ACC112 (cell line): ENCODE data around the gene NAA10.
A peak's percentile ranks its signal among the peaks of the same experiment; 100 is the strongest.

Experiments used
- H2AFZ ChIP-seq: fragments of 200-600 bp; sonication (generic); one replicate; pipeline ENCODE4 v1.6.0; 2017; ENCODE audit warnings: antibody characterized with exemption, low read length; ENCODE audit not compliant: unreplicated experiment
- H3K27ac ChIP-seq: fragments of 200-600 bp; sonication (generic); 2 replicates; pipeline ENCODE4 v1.5.1; 2014; ENCODE audit warnings: low read depth, mild to moderate bottlenecking, antibody characterized with exemption, low read length, moderate library complexity
- H3K27me3 ChIP-seq: fragments of 200-600 bp; sonication (generic); 2 replicates; pipeline ENCODE4 v1.6.1; 2014; ENCODE audit warnings: mild to moderate bottlenecking, antibody characterized with exemption, low read length, moderate library complexity, mixed read lengths; ENCODE audit not compliant: insufficient read depth
- H3K36me3 ChIP-seq: fragments of 200-600 bp; sonication (generic); 2 replicates; pipeline ENCODE4 v1.6.1; 2016; ENCODE audit warnings: mild to moderate bottlenecking, antibody characterized with exemption, low read length, moderate library complexity, mixed read lengths; ENCODE audit not compliant: insufficient read depth
- H3K4me1 ChIP-seq: fragments of 200-600 bp; sonication (generic); one replicate; pipeline ENCODE4 v1.6.1; 2016; ENCODE audit warnings: low read length, mixed read lengths; ENCODE audit not compliant: insufficient read depth, unreplicated experiment, control insufficient read depth
- H3K4me3 ChIP-seq: fragments of 200-600 bp; sonication (generic); 2 replicates; pipeline ENCODE4 v1.5.1; 2014; ENCODE audit warnings: mild to moderate bottlenecking, low read depth, low read length
- H3K79me2 ChIP-seq: fragments of 200-600 bp; sonication (generic); one replicate; pipeline ENCODE4 v1.6.0; 2016; ENCODE audit warnings: low read length; ENCODE audit not compliant: control insufficient read depth, unreplicated experiment, insufficient read depth

Gene NAA10

GRCh38 chrX:153934148-153934761 is 582 bp downstream of the NAA10 start:
- Histone ChIP-seq H3K79me2 (peaks cover 16% of the 10 kb centered on the region), H3K4me1 (peaks cover 3% of the 10 kb centered on the region), H3K27ac (peak overlapping the region; percentile 19; the same call in 1 of the 2 replicates), H3K4me3 (peak overlapping the region; percentile 90), H2AFZ (no peak overlapping the region), H3K36me3 (no peaks in the 10 kb centered on the region), H3K27me3 (no peaks in the 10 kb centered on the region)

- H3K79me2 ChIP-seq = peaks cover 16% of the 10 kb centered on the region
- H3K27ac ChIP-seq = peak overlapping the region; percentile 19; the same call in 1 of the 2 replicates
- no peak overlapping the region for H2AFZ ChIP-seq
- H3K36me3 ChIP-seq = no peaks in the 10 kb centered on the region
- peak overlapping the region; percentile 90 for H3K4me3 ChIP-seq
- H3K4me1 ChIP-seq = peaks cover 3% of the 10 kb centered on the region
- no peaks in the 10 kb centered on the region for H3K27me3 ChIP-seq
Measured at GRCh38 chrX:153933748-153934147, 1.1 kb downstream of the NAA10 start.

DNA sequence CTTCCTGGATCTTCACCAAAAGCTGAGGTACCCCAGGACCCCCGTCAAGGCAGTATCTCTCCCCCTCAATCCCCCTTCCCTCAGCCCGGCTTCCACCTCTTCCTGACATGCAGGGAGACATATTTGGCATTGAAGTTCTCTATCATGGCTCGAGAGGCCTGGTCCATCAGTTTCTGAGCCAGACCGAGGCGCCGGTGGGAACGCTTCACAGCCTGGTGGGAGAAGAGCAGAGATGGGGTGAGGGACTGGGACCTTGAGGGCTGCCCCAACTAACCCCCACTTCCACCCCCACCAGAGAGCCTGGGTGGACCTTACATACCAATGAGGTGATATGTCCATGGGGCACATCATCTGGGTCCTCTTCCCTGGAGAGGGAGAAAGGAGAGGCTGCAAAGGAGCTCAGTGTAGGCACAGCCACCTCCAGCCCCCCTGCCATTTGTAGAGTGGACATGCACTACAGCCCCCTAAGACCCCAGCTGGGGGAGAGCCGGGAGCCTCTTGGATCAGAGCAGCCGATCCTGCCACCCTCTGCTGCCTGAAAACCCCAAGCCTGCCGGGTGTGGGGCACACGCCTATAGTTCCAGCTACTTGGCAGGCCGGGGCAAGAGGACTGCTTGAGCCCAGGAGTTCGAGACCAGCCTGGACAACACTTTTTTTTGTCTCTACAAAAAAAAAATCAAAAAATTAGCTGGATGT is 2.5 kb downstream of the NAA10 start:
- no peaks in the 10 kb centered on the region for H3K27me3 ChIP-seq
- peaks cover 3% of the 10 kb centered on the region for H3K4me1 ChIP-seq
- no peak overlapping the region for H2AFZ ChIP-seq
- H3K27ac ChIP-seq = no peak overlapping the region
- peaks cover 16% of the 10 kb centered on the region for H3K79me2 ChIP-seq
- H3K36me3 ChIP-seq = no peaks in the 10 kb centered on the region
- no peak overlapping the region for H3K4me3 ChIP-seq

GRCh38 chrX:153931748-153932147 is 3.1 kb downstream of the NAA10 start:
- peaks cover 16% of the 10 kb centered on the region for H3K79me2 ChIP-seq
- H3K36me3 ChIP-seq = no peaks in the 10 kb centered on the region
- H3K27ac ChIP-seq = no peak overlapping the region
- no peaks in the 10 kb centered on the region for H3K27me3 ChIP-seq
- no peak overlapping the region for H3K4me3 ChIP-seq
- peaks cover 8% of the 10 kb centered on the region for H3K4me1 ChIP-seq
- no peak overlapping the region for H2AFZ ChIP-seq

GRCh38 chrX:153931151-153931550 is 3.7 kb downstream of the NAA10 start:
- no peak overlapping the region for H3K4me3 ChIP-seq
- H3K27me3 ChIP-seq = no peaks in the 10 kb centered on the region
- H3K4me1 ChIP-seq = peaks cover 12% of the 10 kb centered on the region
- no peaks in the 10 kb centered on the region for H3K36me3 ChIP-seq
- peaks cover 16% of the 10 kb centered on the region for H3K79me2 ChIP-seq
- no peak overlapping the region for H2AFZ ChIP-seq
- H3K27ac ChIP-seq = no peak overlapping the region

DNA sequence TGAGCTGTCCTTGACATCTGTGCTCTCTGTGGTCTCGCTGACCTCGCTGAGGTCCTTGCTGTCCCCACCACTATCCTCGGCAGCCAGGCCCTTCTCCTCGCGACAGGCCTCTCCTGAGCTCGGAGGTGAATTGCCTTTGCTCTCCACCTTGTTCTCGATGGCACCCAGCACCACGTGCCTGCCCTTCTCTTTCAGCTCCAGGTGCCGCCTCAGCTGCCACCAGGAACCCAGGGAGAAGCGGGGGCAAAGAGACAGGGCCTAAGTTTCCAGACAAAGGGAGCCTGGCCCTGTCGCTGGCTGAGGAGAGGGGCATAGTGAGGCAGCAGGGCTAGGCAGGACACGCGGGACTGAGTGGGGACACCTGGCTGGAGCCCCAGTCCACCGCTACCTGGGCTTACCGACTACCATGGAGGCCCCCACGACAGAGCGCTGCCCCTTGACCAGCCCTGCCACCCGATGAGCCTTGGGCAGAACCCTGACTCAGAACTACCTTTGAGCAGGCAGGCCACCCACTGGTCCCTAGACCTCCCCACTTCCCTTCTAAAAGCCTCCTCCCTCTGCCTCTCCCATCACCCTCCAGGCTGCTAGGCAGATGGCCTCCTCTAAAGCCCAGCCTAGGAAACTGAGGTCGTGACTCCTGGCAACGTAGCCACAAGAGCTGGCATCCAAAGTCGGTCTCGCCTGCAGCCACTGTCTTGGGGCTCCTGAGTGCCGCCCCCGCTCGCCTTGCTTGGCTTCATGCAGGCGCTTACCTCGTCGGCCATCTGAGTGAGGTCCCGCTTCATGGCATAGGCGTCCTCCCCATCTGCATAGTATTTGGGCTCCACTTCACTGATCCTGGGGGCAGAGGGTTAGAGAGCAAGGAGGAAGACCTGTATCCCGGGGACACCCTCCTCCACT is 4.6 kb downstream of the NAA10 start:
- Histone ChIP-seq H3K27ac (no peak overlapping the region), H3K4me3 (no peak overlapping the region), H3K27me3 (no peaks in the 10 kb centered on the region), H3K79me2 (peaks cover 16% of the 10 kb centered on the region), H2AFZ (no peak overlapping the region), H3K4me1 (peaks cover 12% of the 10 kb centered on the region), H3K36me3 (no peaks in the 10 kb centered on the region)

DNA sequence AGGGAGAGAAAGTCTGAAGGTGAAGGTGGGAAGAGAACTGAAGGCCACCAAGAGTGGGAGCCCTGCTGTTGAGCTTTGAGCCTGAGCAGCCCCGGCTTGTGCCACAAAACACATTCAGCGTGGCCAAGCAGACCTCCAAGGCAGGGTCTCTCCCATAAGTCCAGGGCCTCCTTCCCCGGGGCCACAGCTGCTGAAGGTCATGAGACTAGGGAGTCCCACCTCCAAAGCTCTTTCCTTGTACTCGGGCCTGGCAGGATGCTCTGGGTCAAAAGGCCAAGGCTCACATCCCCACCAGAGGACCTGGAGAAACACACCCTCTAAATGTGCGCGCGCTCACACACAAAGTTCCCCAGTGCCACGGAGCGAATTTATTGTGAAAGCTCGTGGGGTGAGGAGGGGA is 5.3 kb downstream of the NAA10 start:
- no peaks in the 10 kb centered on the region for H3K27me3 ChIP-seq
- peaks cover 14% of the 10 kb centered on the region for H3K79me2 ChIP-seq
- no peaks in the 10 kb centered on the region for H3K36me3 ChIP-seq
- no peak overlapping the region for H3K4me3 ChIP-seq
- H2AFZ ChIP-seq = no peak overlapping the region
- peaks cover 12% of the 10 kb centered on the region for H3K4me1 ChIP-seq
- H3K27ac ChIP-seq = 0 out of 2 replicates have a peak overlapping the region, but pooled peaks have one; percentile 1

- Histone ChIP-seq H3K27ac (0 out of 2 replicates have a peak overlapping the region, but pooled peaks have one; percentile 1), H3K36me3 (no peaks in the 10 kb centered on the region), H3K4me1 (peaks cover 12% of the 10 kb centered on the region), H3K27me3 (no peaks in the 10 kb centered on the region), H3K79me2 (peaks cover 8% of the 10 kb centered on the region), H2AFZ (no peak overlapping the region), H3K4me3 (no peak overlapping the region)
Measured at GRCh38 chrX:153928846-153929245, 6.0 kb downstream of the NAA10 start.

GRCh38 chrX:153927922-153928760 is 6.7 kb downstream of the NAA10 start:
- no peaks in the 10 kb centered on the region for H3K27me3 ChIP-seq
- H2AFZ ChIP-seq = no peak overlapping the region
- H3K4me1 ChIP-seq = peaks cover 12% of the 10 kb centered on the region

DNA sequence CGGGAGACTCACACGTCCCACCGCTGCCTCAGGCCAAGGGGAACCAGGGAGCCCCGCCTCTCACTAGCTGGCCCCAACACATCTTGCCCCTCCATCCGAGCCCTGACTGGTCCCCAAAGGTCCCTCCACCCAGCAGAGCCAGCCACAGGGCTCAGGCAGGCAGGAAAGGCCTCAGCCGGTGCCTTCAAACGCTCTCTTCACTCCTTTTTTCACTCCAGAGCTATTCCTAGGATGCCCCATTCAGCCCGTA is 7.2 kb downstream of the NAA10 start:
- H3K4me1 ChIP-seq = peaks cover 9% of the 10 kb centered on the region
- H3K4me3 ChIP-seq = peak overlapping the region; percentile 84
- H3K36me3 ChIP-seq = no peaks in the 10 kb centered on the region
- no peak overlapping the region for H2AFZ ChIP-seq
- no peaks in the 10 kb centered on the region for H3K79me2 ChIP-seq
- H3K27ac ChIP-seq = peak overlapping the region; percentile 84
- no peaks in the 10 kb centered on the region for H3K27me3 ChIP-seq

More at GRCh38 chrX:153927922-153928760, 6.7 kb downstream of the NAA10 start:
- H3K4me3 ChIP-seq = peak overlapping the region; percentile 84
- H3K79me2 ChIP-seq = peaks cover 5% of the 10 kb centered on the region
- no peaks in the 10 kb centered on the region for H3K36me3 ChIP-seq
- H3K27ac ChIP-seq = peak overlapping the region; percentile 84
